ENCODE measurements around the gene MLN.

Gene MLN

GRCh38 chr6:33828452-33828763, 24.6 kb upstream of the MLN start:
- Mint-ChIP-seq H3K4me3 (no peak overlapping the region), H3K27ac (no peak overlapping the region), H3K36me3 (ENCODE audit: low read depth) (no peaks in the 10 kb centered on the region), H3K9me3 (no peaks in the 10 kb centered on the region), H3K4me1 (ENCODE audit: low read depth) (no peaks in the 10 kb centered on the region), H3K27me3 (ENCODE audit: low read depth) (peaks cover 20% of the 10 kb centered on the region)
- no peak for DNase-seq (ENCODE audit: low spot score)

- Mint-ChIP-seq H3K9me3 (no peaks in the 10 kb centered on the region), H3K27ac (no peak overlapping the region), H3K27me3 (ENCODE audit: low read depth) (peaks cover 23% of the 10 kb centered on the region), H3K4me1 (ENCODE audit: low read depth) (no peaks in the 10 kb centered on the region), H3K4me3 (no peak overlapping the region), H3K36me3 (ENCODE audit: low read depth) (no peaks in the 10 kb centered on the region)
- no peak for DNase-seq (ENCODE audit: low spot score)
Observed at GRCh38 chr6:33827546-33828451, 24.0 kb upstream of the MLN start.

- no peaks in the 10 kb centered on the region for H3K9me3 Mint-ChIP-seq
- H3K4me1 Mint-ChIP-seq (ENCODE audit: low read depth): no peaks in the 10 kb centered on the region
- no peaks in the 10 kb centered on the region for H3K36me3 Mint-ChIP-seq (ENCODE audit: low read depth)
- no peak overlapping the region for H3K4me3 Mint-ChIP-seq
- no peak overlapping the region for H3K27ac Mint-ChIP-seq
- DNase-seq (ENCODE audit: low spot score): no peak
- H3K27me3 Mint-ChIP-seq (ENCODE audit: low read depth): peaks cover 25% of the 10 kb centered on the region
Observed at GRCh38 chr6:33826537-33826936, 22.7 kb upstream of the MLN start.

GRCh38 chr6:33824461-33825154, 20.8 kb upstream of the MLN start:
- peaks cover 3% of the 10 kb centered on the region for H3K4me1 Mint-ChIP-seq (ENCODE audit: low read depth)
- H3K27ac Mint-ChIP-seq: no peak overlapping the region
- no peaks in the 10 kb centered on the region for H3K9me3 Mint-ChIP-seq
- peaks cover 19% of the 10 kb centered on the region for H3K27me3 Mint-ChIP-seq (ENCODE audit: low read depth)
- no peak for DNase-seq (ENCODE audit: low spot score)
- H3K4me3 Mint-ChIP-seq: no peak overlapping the region
- H3K36me3 Mint-ChIP-seq (ENCODE audit: low read depth): no peaks in the 10 kb centered on the region

GRCh38 chr6:33823806-33824205, 20.0 kb upstream of the MLN start:
- no peak for DNase-seq (ENCODE audit: low spot score)
- H3K27ac Mint-ChIP-seq: no peak overlapping the region
- no peaks in the 10 kb centered on the region for H3K36me3 Mint-ChIP-seq (ENCODE audit: low read depth)
- H3K4me1 Mint-ChIP-seq (ENCODE audit: low read depth): peaks cover 3% of the 10 kb centered on the region
- H3K9me3 Mint-ChIP-seq: no peaks in the 10 kb centered on the region
- H3K4me3 Mint-ChIP-seq: no peak overlapping the region
- H3K27me3 Mint-ChIP-seq (ENCODE audit: low read depth): peaks cover 16% of the 10 kb centered on the region

- Mint-ChIP-seq H3K4me1 (ENCODE audit: low read depth) (peaks cover 3% of the 10 kb centered on the region), H3K27me3 (ENCODE audit: low read depth) (peaks cover 9% of the 10 kb centered on the region), H3K9me3 (no peaks in the 10 kb centered on the region), H3K4me3 (no peak overlapping the region), H3K27ac (no peak overlapping the region), H3K36me3 (ENCODE audit: low read depth) (no peaks in the 10 kb centered on the region)
- no peak for DNase-seq (ENCODE audit: low spot score)
Observed at GRCh38 chr6:33822575-33823395, 19.0 kb upstream of the MLN start.

- Mint-ChIP-seq H3K27ac (no peak overlapping the region), H3K36me3 (ENCODE audit: low read depth) (no peaks in the 10 kb centered on the region), H3K4me1 (ENCODE audit: low read depth) (peaks cover 3% of the 10 kb centered on the region), H3K27me3 (ENCODE audit: low read depth) (peaks cover 11% of the 10 kb centered on the region), H3K9me3 (no peaks in the 10 kb centered on the region), H3K4me3 (no peak overlapping the region)
- DNase-seq (ENCODE audit: low spot score): no peak
Observed at GRCh38 chr6:33820784-33821520, 17.1 kb upstream of the MLN start.

- no peak overlapping the region for H3K27ac Mint-ChIP-seq
- H3K4me1 Mint-ChIP-seq (ENCODE audit: low read depth): peaks cover 3% of the 10 kb centered on the region
- H3K9me3 Mint-ChIP-seq: no peaks in the 10 kb centered on the region
- H3K36me3 Mint-ChIP-seq (ENCODE audit: low read depth): no peaks in the 10 kb centered on the region
- no peak for DNase-seq (ENCODE audit: low spot score)
- H3K27me3 Mint-ChIP-seq (ENCODE audit: low read depth): peaks cover 11% of the 10 kb centered on the region
- H3K4me3 Mint-ChIP-seq: no peak overlapping the region
Observed at GRCh38 chr6:33820243-33820642, 16.4 kb upstream of the MLN start.

- peaks cover 3% of the 10 kb centered on the region for H3K4me1 Mint-ChIP-seq (ENCODE audit: low read depth)
- H3K9me3 Mint-ChIP-seq: no peaks in the 10 kb centered on the region
- H3K4me3 Mint-ChIP-seq: no peak overlapping the region
- H3K27ac Mint-ChIP-seq: no peak overlapping the region
- H3K36me3 Mint-ChIP-seq (ENCODE audit: low read depth): no peaks in the 10 kb centered on the region
- DNase-seq (ENCODE audit: low spot score): no peak
- peaks cover 8% of the 10 kb centered on the region for H3K27me3 Mint-ChIP-seq (ENCODE audit: low read depth)
Observed at GRCh38 chr6:33819021-33819420, 15.2 kb upstream of the MLN start.

GRCh38 chr6:33818293-33818692, 14.5 kb upstream of the MLN start:
- no peak for DNase-seq (ENCODE audit: low spot score)
- Mint-ChIP-seq H3K4me3 (no peak overlapping the region), H3K4me1 (ENCODE audit: low read depth) (peaks cover 3% of the 10 kb centered on the region), H3K9me3 (no peaks in the 10 kb centered on the region), H3K27me3 (ENCODE audit: low read depth) (peaks cover 11% of the 10 kb centered on the region), H3K36me3 (ENCODE audit: low read depth) (no peaks in the 10 kb centered on the region), H3K27ac (no peak overlapping the region)

- no peaks in the 10 kb centered on the region for H3K9me3 Mint-ChIP-seq
- peaks cover 11% of the 10 kb centered on the region for H3K27me3 Mint-ChIP-seq (ENCODE audit: low read depth)
- no peak overlapping the region for H3K27ac Mint-ChIP-seq
- H3K4me1 Mint-ChIP-seq (ENCODE audit: low read depth): peaks cover 3% of the 10 kb centered on the region
- H3K4me3 Mint-ChIP-seq: no peak overlapping the region
- no peaks in the 10 kb centered on the region for H3K36me3 Mint-ChIP-seq (ENCODE audit: low read depth)
- DNase-seq (ENCODE audit: low spot score): no peak
Observed at GRCh38 chr6:33817489-33817888, 13.7 kb upstream of the MLN start.

- peaks cover 3% of the 10 kb centered on the region for H3K4me1 Mint-ChIP-seq (ENCODE audit: low read depth)
- H3K9me3 Mint-ChIP-seq: no peaks in the 10 kb centered on the region
- DNase-seq (ENCODE audit: low spot score): no peak
- peaks cover 15% of the 10 kb centered on the region for H3K27me3 Mint-ChIP-seq (ENCODE audit: low read depth)
- H3K27ac Mint-ChIP-seq: no peak overlapping the region
- no peaks in the 10 kb centered on the region for H3K36me3 Mint-ChIP-seq (ENCODE audit: low read depth)
- H3K4me3 Mint-ChIP-seq: no peak overlapping the region
Observed at GRCh38 chr6:33816911-33817310, 13.1 kb upstream of the MLN start.

GRCh38 chr6:33815854-33816253, 12.1 kb upstream of the MLN start:
- H3K4me3 Mint-ChIP-seq: no peak overlapping the region
- peaks cover 24% of the 10 kb centered on the region for H3K27me3 Mint-ChIP-seq (ENCODE audit: low read depth)
- H3K36me3 Mint-ChIP-seq (ENCODE audit: low read depth): no peaks in the 10 kb centered on the region
- DNase-seq (ENCODE audit: low spot score): no peak
- no peak overlapping the region for H3K27ac Mint-ChIP-seq
- no peaks in the 10 kb centered on the region for H3K9me3 Mint-ChIP-seq
- peaks cover 3% of the 10 kb centered on the region for H3K4me1 Mint-ChIP-seq (ENCODE audit: low read depth)

Data from T-helper 2 cell treated with Interferon-gamma antibody and Interleukin-4, amounts not matched to agents 5 μg/mL and 100 μg/mL, for 36 hours (primary cell).